Neuron (in vitro differentiated cells): ENCODE results near the gene XYLT1.
"Not testable (repeated sequence)": the region's sequence is repeated elsewhere in the genome, so short reads cannot be mapped to it uniquely, and the experiment has no call there.

ENCODE experiments used
- H2AFZ ChIP-seq: one replicate; pipeline ENCODE4 v1.6.1; 2013; ENCODE audit warnings: low read depth, mild to moderate bottlenecking, inconsistent platforms, low read length, moderate library complexity
- H3K27me3 ChIP-seq: one replicate; pipeline ENCODE4 v1.6.1; 2013; ENCODE audit warnings: low read length; ENCODE audit not compliant: insufficient read depth
- H3K36me3 ChIP-seq: one replicate; pipeline ENCODE4 v1.6.1; 2013; ENCODE audit warnings: low read length; ENCODE audit not compliant: insufficient read depth
- H3K4me1 ChIP-seq: one replicate; pipeline ENCODE4 v1.6.1; 2013; ENCODE audit warnings: low read length; ENCODE audit not compliant: insufficient read depth
- H3K4me3 ChIP-seq: 2 replicates; pipeline ENCODE4 v1.5.1; 2013; ENCODE audit warnings: mild to moderate bottlenecking, low read length, moderate library complexity
- H3K9me3 ChIP-seq: one replicate; pipeline ENCODE4 v1.6.1; 2013; ENCODE audit warnings: low read length

XYLT1 gene

GRCh38 chr16:17505828-17506227 lies 35.1 kb upstream of the XYLT1 start:
- H3K27me3 ChIP-seq, H3K4me3 ChIP-seq, H3K4me1 ChIP-seq, H3K9me3 ChIP-seq, H3K36me3 ChIP-seq, H2AFZ ChIP-seq: not testable (repeated sequence)

- Histone ChIP-seq H2AFZ (no peak overlapping the region), H3K36me3 (no peaks in the 10 kb centered on the region), H3K9me3 (no peaks in the 10 kb centered on the region)
These were observed 33.3 kb upstream of the XYLT1 start for GRCh38 chr16:17504050-17504449.

GRCh38 chr16:17503331-17503730 lies 32.6 kb upstream of the XYLT1 start:
- H3K27me3 ChIP-seq, result no peaks in the 10 kb centered on the region
- H3K4me3 ChIP-seq, result no peak overlapping the region
- H3K4me1 ChIP-seq, result no peaks in the 10 kb centered on the region
- H3K9me3 ChIP-seq, result no peaks in the 10 kb centered on the region
- H3K36me3 ChIP-seq, result no peaks in the 10 kb centered on the region
- no peak overlapping the region for H2AFZ ChIP-seq

More at GRCh38 chr16:17504050-17504449, 33.3 kb upstream of the XYLT1 start:
- Histone ChIP-seq H3K4me3 (no peak overlapping the region), H3K4me1 (no peaks in the 10 kb centered on the region), H3K27me3 (no peaks in the 10 kb centered on the region)

GRCh38 chr16:17501321-17501720 lies 30.6 kb upstream of the XYLT1 start:
- Histone ChIP-seq H3K9me3 (no peaks in the 10 kb centered on the region), H3K27me3 (no peaks in the 10 kb centered on the region), H3K36me3 (no peaks in the 10 kb centered on the region), H2AFZ (no peak overlapping the region), H3K4me3 (no peak overlapping the region), H3K4me1 (no peaks in the 10 kb centered on the region)

GRCh38 chr16:17499223-17499902 lies 28.6 kb upstream of the XYLT1 start:
- no peaks in the 10 kb centered on the region for H3K36me3 ChIP-seq
- H2AFZ ChIP-seq, result no peak overlapping the region
- no peaks in the 10 kb centered on the region for H3K4me1 ChIP-seq
- no peak overlapping the region for H3K4me3 ChIP-seq
- H3K9me3 ChIP-seq, result no peaks in the 10 kb centered on the region
- H3K27me3 ChIP-seq, result no peaks in the 10 kb centered on the region

- no peaks in the 10 kb centered on the region for H3K4me1 ChIP-seq
- no peak overlapping the region for H2AFZ ChIP-seq
- H3K9me3 ChIP-seq, result no peaks in the 10 kb centered on the region
- no peaks in the 10 kb centered on the region for H3K27me3 ChIP-seq
- H3K36me3 ChIP-seq, result no peaks in the 10 kb centered on the region
- no peak overlapping the region for H3K4me3 ChIP-seq
These were observed 26.9 kb upstream of the XYLT1 start for GRCh38 chr16:17497648-17498047.

- Histone ChIP-seq H3K27me3 (no peaks in the 10 kb centered on the region), H3K36me3 (no peaks in the 10 kb centered on the region), H3K4me1 (no peaks in the 10 kb centered on the region), H2AFZ (no peak overlapping the region), H3K4me3 (no peak overlapping the region), H3K9me3 (no peaks in the 10 kb centered on the region)
These were observed 26.1 kb upstream of the XYLT1 start for GRCh38 chr16:17496891-17497290.

GRCh38 chr16:17493012-17493411 lies 22.3 kb upstream of the XYLT1 start:
- Histone ChIP-seq H3K9me3 (no peaks in the 10 kb centered on the region), H3K4me1 (no peaks in the 10 kb centered on the region), H2AFZ (no peak overlapping the region), H3K4me3 (no peak overlapping the region), H3K27me3 (peaks cover 3% of the 10 kb centered on the region), H3K36me3 (no peaks in the 10 kb centered on the region)

GRCh38 chr16:17491140-17491662 lies 20.4 kb upstream of the XYLT1 start:
- H3K27me3 ChIP-seq, result peaks cover 3% of the 10 kb centered on the region
- no peaks in the 10 kb centered on the region for H3K4me1 ChIP-seq
- no peaks in the 10 kb centered on the region for H3K36me3 ChIP-seq
- no peak overlapping the region for H3K4me3 ChIP-seq
- H3K9me3 ChIP-seq, result no peaks in the 10 kb centered on the region
- H2AFZ ChIP-seq, result no peak overlapping the region

GRCh38 chr16:17488506-17488905 lies 17.7 kb upstream of the XYLT1 start:
- Histone ChIP-seq H2AFZ (no peak overlapping the region), H3K9me3 (no peaks in the 10 kb centered on the region), H3K4me1 (no peaks in the 10 kb centered on the region), H3K36me3 (no peaks in the 10 kb centered on the region), H3K4me3 (no peak overlapping the region), H3K27me3 (peaks cover 3% of the 10 kb centered on the region)

- H2AFZ ChIP-seq, result no peak overlapping the region
- no peaks in the 10 kb centered on the region for H3K36me3 ChIP-seq
- peaks cover 6% of the 10 kb centered on the region for H3K27me3 ChIP-seq
- H3K9me3 ChIP-seq, result no peaks in the 10 kb centered on the region
- no peaks in the 10 kb centered on the region for H3K4me1 ChIP-seq
- H3K4me3 ChIP-seq, result no peak overlapping the region
These were observed 12.6 kb upstream of the XYLT1 start for GRCh38 chr16:17483351-17483750.

GRCh38 chr16:17482341-17482740 lies 11.6 kb upstream of the XYLT1 start:
- not testable (repeated sequence) for H3K4me3 ChIP-seq, H3K9me3 ChIP-seq, H3K4me1 ChIP-seq, H2AFZ ChIP-seq, H3K36me3 ChIP-seq, H3K27me3 ChIP-seq

- Histone ChIP-seq H3K4me3 (no peak overlapping the region), H3K9me3 (no peaks in the 10 kb centered on the region), H3K27me3 (peaks cover 4% of the 10 kb centered on the region), H3K36me3 (no peaks in the 10 kb centered on the region), H2AFZ (no peak overlapping the region), H3K4me1 (no peaks in the 10 kb centered on the region)
These were observed 11.0 kb upstream of the XYLT1 start for GRCh38 chr16:17481736-17482135.

GRCh38 chr16:17477260-17477545 lies 6.4 kb upstream of the XYLT1 start:
- H3K27me3 ChIP-seq, H2AFZ ChIP-seq, H3K9me3 ChIP-seq, H3K4me3 ChIP-seq, H3K36me3 ChIP-seq: not testable (repeated sequence)
- peaks cover 10% of the 10 kb centered on the region for H3K4me1 ChIP-seq
